Measurements from ENCODE around the gene PRKG2.

GRCh38 chr4:81049330-81049729 lies 165.7 kb downstream of the PRKG2 start:
- TF ChIP-seq TAF1 (IDR thresholded peaks at IDR 0.05; ENCODE audit: borderline replicate concordance, low read depth, low read length) (no peak), POLR2AphosphoS5 (IDR thresholded peaks at IDR 0.05; ENCODE audit: low read depth, low read length) (no peak), POLR2A (IDR thresholded peaks at IDR 0.05; ENCODE audit: low read depth, low read length) (no peak)

Measured in GM12892 (cell line).